HepG2 (cell line): Measurements from ENCODE around the gene INPP4B.

Experiments
- BRD4 ChIP-seq: sonication (generic); formaldehyde crosslinking; IDR thresholded peaks from 2 replicates; pipeline ENCODE4 v1.4.0; 2020; ENCODE audit warnings: missing genetic modification reagents
- EZH2 ChIP-seq: conservative IDR thresholded peaks from 2 replicates; pipeline ENCODE4 v1.6.1; 2012; ENCODE audit warnings: mild to moderate bottlenecking, low read depth, low read length, moderate library complexity
- POLR2A ChIP-seq, 2 experiments: IDR thresholded peaks; 2 replicates each; pipeline ENCODE4 v1.6.1; 2011; ENCODE audit warnings: low read depth in 2 of 2, low read length in 2 of 2, mild to moderate bottlenecking in 1 of 2, moderate library complexity in 1 of 2; ENCODE audit not compliant: insufficient read depth in 1 of 2
- TCF12 ChIP-seq, 2 experiments: fragments of 450-650 bp in 1 of 2; sonication (generic) in 1 of 2; formaldehyde crosslinking in 1 of 2; IDR thresholded peaks; 2 replicates each; pipeline versions ENCODE4 v1.6.1 to v1.8.0; 2017 to 2022; ENCODE audit warnings: antibody characterized with exemption in 1 of 2, mild to moderate bottlenecking in 1 of 2, missing genetic modification reagents in 1 of 2, moderate library complexity in 1 of 2
- ZNF747 ChIP-seq: sonication (generic); formaldehyde crosslinking; IDR thresholded peaks from 2 replicates; pipeline ENCODE4 v1.8.1; 2023; ENCODE audit warnings: missing genetic modification reagents, mild to moderate bottlenecking, borderline replicate concordance
- TF ChIP-seq, protein P1 (sequence below): sonication (generic); formaldehyde crosslinking; IDR thresholded peaks from 2 replicates; pipeline ENCODE4 v1.5.0; 2020; ENCODE audit warnings: mild to moderate bottlenecking, missing genetic modification reagents, moderate library complexity

DNA sequence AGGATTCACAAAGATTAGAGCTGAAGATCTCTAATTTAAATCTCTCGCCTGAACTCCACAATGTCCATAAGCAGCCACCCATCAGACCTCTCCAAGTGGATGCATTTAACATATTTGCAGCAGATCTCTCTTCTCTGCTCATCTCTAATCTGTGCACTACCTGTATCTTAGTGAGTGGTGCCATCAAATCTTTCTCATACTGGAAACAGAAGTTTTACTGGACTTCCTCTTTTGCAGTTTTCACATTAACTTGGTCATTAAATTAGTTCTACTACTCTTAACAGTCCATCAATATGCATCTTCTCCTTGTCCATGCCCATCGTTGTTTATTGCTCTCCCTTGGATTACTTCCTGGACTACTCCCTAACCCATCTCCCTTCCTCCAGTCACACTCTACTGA lies 721.2 kb downstream of the INPP4B start:
- no peak for TF ChIP-seq TCF12 (IDR thresholded peaks at IDR 0.05)
- no peak for TF ChIP-seq TCF12 (CRISPR knock-in tag; IDR thresholded peaks at IDR 0.05)
- no peak for TF ChIP-seq POLR2A (IDR thresholded peaks at IDR 0.05; ENCODE audit: insufficient read depth in 1 of 2, low read depth in 2 of 2, low read length in 2 of 2)
- TF ChIP-seq EZH2, result no peak
- TF ChIP-seq ZNF747, result no peak
- TF ChIP-seq BRD4, result no peak
- TF ChIP-seq, protein P1, sequence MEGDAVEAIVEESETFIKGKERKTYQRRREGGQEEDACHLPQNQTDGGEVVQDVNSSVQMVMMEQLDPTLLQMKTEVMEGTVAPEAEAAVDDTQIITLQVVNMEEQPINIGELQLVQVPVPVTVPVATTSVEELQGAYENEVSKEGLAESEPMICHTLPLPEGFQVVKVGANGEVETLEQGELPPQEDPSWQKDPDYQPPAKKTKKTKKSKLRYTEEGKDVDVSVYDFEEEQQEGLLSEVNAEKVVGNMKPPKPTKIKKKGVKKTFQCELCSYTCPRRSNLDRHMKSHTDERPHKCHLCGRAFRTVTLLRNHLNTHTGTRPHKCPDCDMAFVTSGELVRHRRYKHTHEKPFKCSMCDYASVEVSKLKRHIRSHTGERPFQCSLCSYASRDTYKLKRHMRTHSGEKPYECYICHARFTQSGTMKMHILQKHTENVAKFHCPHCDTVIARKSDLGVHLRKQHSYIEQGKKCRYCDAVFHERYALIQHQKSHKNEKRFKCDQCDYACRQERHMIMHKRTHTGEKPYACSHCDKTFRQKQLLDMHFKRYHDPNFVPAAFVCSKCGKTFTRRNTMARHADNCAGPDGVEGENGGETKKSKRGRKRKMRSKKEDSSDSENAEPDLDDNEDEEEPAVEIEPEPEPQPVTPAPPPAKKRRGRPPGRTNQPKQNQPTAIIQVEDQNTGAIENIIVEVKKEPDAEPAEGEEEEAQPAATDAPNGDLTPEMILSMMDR (CRISPR knock-in tag), result no peak
